HG03066 (cell line): ENCODE results near the gene KCNJ3.
"Not testable (repeated sequence)": the region's sequence is repeated elsewhere in the genome, so short reads cannot be mapped to it uniquely, and the experiment has no call there.

Experiments used
- ATAC-seq: cut with Tn5 transposase; IDR thresholded peaks from one replicate; pipeline ENCODE4 v1.9.1; 2021; ENCODE audit warnings: low read depth; ENCODE audit not compliant: unreplicated experiment

KCNJ3 gene

DNA sequence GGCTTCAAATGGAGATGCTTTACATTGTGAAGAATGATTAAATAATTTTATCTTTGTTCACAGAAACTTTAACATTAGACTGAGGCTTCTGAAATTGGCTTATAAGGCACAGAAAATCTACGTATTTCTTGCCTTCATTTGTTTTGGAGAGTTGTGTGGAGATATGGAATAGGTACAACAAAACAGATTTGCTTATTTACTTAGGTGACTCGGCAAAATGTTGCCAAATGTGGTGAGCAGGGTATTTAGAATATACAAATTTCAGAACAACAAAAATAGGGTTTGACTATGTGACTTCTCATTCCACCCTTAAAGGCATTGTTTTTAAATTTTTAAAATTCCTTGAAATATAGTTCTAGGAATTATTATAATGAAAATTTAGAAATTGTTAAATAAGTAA, 134.2 kb downstream of the KCNJ3 start:
- no peak for ATAC-seq

DNA sequence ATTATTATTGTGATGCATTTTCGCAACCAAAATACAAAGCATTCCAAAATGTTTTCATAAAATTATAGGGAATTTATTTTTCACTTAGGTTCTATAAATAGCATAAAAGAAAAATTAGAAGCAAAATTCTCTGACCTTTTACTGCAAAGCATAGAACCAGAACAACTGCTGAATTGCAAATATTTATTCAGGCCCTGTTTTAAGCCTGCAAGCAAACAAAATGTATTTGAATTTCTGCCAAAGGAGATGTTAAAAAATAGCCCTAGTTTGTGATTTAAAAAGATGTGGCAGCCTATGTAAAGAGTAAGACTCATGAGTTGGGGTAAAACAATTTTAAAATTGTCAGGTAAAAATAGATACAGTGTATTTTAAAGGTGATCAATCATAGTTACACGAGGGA, 138.1 kb downstream of the KCNJ3 start:
- no peak for ATAC-seq

DNA sequence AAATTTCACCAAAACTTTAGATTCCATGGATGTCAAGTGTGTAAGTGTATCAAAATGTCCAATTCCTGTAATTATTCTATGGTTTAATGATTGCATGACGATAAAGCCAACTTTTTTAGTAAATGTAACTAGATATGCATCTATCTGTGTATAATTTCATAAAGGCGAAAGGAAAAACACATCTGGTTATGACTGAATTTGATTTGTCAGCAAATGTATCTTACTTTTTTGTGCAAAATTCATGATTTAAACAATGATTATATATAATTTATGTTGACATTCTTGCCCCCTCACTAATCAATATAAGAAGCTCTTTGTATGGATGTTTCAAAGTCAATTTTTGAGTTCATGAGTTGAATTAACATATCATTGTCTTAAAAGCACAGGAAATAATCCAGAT, 138.5 kb downstream of the KCNJ3 start:
- ATAC-seq, result no peak

DNA sequence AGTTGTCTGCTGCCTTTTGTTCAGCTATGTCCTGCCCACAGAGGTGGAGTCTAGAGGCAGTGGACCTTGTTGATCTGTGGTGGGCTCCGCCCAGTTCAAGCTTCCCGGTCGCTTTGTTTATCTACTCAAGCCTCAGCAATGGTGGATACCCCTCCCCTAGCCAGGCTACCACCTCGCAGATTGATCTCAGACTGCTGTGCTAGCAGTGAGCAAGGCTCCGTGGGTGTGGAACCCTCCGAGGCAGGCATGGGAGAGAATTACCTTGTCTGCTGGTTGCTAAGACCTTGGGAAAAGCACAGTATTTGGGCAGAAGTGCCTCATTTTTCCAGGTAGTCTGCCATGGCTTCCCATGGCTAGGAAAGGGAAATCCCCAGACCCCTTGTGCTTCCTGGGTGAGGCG, 146.0 kb downstream of the KCNJ3 start:
- no peak for ATAC-seq

DNA sequence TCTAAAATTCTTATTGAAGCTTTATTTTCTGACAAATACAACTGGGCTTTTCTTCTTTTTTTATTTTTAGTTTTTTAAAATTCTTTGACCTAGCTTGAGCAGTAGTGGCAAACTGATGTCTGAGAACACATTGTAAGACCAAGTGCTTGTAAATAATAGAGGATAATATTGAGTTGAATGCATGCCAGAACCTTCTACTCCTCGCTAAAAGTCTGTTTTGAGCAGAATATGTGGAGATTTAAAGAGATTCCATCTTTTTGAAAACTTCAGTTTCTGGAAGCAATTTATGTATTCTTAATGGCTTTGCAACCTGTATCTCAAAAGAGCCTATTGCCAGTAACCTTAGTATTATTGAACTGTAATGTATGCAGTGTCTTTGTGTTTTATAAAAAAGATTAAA, 148.3 kb downstream of the KCNJ3 start:
- ATAC-seq, result no peak

DNA sequence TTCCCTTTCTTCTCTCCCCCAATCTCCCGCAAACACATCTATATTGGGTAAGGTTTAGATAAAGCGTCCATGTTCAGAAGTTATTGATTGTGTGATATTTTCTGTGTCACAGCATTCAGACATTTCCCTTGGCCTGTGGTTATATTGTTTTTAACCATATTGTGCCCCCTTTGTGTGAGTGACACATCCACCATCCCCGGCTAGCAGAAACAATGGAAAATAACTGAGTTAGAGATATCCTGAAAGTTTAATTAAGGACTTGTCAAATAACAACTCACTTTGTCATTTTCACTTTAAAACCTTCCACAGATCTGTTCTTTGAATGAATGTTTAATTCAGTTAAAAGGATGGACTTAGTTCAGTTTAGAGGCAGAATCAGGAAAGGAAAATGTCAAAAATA, 151.0 kb downstream of the KCNJ3 start:
- no peak for ATAC-seq

DNA sequence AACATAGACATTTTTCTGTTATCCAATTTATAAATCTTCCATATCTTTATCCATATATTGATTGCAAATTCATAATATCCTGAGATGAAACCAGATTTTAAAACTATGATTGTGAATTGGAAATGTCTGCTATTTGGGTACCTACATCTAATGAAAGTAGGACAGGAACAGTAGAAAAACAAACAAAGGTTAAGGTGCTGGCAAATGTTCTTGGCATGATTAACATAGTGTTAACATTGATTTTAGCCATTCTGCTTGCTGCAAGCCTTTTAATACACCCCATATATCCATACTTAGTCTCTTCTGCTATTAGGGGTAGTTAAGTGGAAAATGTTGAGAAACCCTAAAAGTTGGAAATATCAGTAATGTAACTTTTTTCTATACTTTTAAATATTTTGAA, 152.0 kb downstream of the KCNJ3 start:
- no peak for ATAC-seq

DNA sequence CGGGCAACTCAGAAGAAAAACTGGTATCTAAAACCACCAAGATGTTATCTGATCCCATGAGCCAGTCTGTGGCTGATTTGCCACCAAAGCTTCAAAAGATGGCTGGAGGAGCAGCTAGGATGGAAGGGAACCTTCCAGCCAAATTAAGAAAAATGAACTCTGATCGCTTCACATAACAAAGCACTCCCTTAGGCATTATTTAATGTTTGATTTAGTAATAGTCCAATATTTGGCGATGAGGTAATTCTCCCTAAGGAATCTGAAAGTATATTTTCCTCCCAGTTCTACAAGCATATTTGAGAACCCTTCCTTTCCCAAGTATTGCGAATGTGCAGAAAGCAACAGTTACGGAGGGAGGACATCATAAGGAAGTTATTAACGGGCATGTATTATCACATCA, 156.6 kb downstream of the KCNJ3 start:
- no peak for ATAC-seq

DNA sequence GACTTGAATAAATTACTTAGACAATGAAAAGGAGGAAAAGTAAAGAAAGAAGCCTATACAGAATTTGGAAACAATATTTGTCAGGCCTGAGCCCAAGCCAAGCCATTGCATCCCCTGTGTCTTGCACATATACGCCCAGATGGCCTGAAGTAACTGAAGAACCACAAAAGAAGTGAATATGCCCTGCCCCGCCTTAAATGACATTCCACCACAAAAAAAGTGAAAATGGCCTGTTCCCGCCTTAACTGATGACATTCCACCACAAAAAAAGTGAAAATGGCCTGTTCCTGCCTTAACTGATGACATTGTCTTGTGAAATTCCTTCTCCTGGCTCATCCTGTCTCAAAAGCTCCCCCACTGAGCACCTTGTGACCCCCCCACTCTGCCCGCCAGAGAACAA, 168.7 kb downstream of the KCNJ3 start:
- not testable (repeated sequence) for ATAC-seq

DNA sequence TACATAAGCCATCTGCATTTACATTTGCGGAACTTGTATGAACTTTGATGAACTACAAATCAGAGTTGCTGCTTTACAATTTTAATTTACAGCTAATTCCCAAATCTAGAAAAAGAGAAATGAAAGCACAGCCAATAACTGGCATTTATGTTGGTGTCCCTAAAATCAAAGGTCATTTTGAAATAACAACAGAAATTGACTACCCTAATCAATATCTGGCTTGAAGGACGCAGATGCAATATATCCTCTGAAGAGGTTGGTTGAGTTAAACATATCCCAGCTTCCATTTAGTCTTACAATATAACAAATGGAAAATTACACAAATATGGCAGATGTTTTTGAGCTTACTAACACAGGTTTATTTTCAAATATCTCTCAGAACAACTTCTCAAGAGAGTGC, 177.5 kb downstream of the KCNJ3 start:
- ATAC-seq, result no peak

DNA sequence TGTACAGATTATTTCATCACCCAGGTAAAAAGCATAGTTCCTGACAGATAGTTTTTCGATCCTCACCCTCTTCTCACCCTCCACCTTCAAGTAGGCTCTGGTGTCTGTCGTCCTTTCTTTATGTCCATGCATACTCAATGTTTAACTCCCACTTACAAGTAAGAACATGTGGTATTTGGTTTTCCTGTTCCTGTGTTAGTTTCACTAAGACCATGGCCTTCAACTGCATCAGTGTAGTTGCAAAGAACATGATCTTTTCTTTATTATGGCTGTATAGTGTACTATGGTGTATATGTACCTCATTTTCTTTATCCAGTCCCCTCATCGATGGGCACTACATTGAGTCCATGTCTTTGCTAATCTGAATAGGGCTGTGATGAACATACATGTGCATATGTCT, 184.2 kb downstream of the KCNJ3 start:
- no peak for ATAC-seq

DNA sequence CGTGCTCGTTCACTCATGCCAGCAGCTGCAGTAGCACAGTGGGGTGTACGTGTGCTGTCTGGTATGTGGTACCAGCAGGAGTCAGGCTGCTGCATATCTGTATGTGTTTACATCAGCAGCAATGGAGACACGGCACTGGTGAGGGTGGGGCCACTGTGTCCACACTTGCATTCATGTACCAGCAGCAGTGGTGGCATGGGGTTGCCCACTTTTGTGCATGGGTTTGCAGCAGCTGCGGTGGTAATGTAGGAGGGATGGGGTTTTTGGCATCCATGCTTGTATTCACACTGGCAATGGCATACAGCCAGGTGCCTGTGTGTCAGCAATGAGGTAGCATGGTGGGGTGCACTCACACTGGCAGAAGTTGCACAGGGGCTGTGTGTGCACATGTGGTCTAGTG, 187.8 kb downstream of the KCNJ3 start:
- ATAC-seq, result no peak

DNA sequence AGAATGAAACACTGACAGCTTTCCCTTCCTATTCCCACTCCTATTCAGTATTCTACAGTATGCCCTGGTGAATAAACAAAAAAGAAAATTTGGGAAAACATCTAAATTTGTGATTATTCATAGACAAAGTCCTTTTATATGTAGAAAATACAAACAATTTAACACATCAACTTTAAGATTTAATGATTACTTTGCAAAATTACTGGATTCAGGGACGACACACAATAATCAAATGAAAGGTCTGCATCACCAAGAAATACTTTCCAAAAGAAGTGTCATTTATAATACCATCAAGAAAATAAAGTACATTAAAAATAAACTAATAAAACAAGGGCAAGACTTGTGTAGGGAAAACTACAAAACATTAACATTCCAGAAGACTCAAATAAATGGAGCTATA, 199.8 kb downstream of the KCNJ3 start:
- ATAC-seq, result no peak

DNA sequence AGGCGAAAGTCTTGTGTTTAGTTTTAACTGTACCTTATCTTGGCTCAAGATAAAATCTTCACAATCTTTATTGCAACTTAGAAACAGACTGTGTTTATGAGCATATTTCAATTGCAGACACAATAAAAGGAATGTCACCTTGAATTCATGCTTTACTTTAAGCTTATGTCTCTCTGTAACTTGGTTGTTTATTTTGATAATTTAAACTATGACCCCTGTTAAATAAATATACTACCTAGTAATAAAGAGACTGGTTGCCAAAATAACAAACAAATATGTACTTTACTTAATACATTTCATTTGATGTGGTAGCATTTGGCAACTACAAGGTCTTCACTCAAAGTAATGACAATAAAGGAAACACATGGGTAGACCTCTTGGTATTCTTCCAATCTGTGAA, 202.6 kb downstream of the KCNJ3 start:
- ATAC-seq, result no peak
